ENCODE data around the gene A2ML1. TPM values are rescaled to one million over a fixed set of nuclear protein-coding genes. Genes with fewer than 3 reads are reported as not detected.
"Not testable (repeated sequence)": the region's sequence is repeated elsewhere in the genome, so short reads cannot be mapped to it uniquely, and the experiment has no call there.

Gene A2ML1
- total RNA-seq, 1 donor from 2014 or later, result 194 TPM

GRCh38 chr12:8847435-8847834 is 25.0 kb downstream of the A2ML1 start:
- Histone ChIP-seq H3K36me3 (no peaks in the 10 kb centered on the region), H3K4me3 (no peak overlapping the region), H3K27ac (no peak overlapping the region), H3K9me3 (no peaks in the 10 kb centered on the region), H3K4me1 (no peaks in the 10 kb centered on the region), H3K27me3 (no peaks in the 10 kb centered on the region)
- no peak for DNase-seq (ENCODE audit: extremely low spot score in 2 of 2)
- intact Hi-C loops (cut with DNase I), result no loop called here
- TF ChIP-seq POLR2A (IDR thresholded peaks at IDR 0.05) (no peak), POLR2AphosphoS5 (IDR thresholded peaks at IDR 0.05; ENCODE audit: insufficient read depth in 1 of 2, low read depth in 1 of 2) (no peak)

- no peak for TF ChIP-seq CTCF (IDR thresholded peaks at IDR 0.05)
- no peak for TF ChIP-seq POLR2AphosphoS5 (IDR thresholded peaks at IDR 0.05; ENCODE audit: insufficient read depth in 1 of 2, low read depth in 1 of 2)
- TF ChIP-seq POLR2A (IDR thresholded peaks at IDR 0.05), result no peak
- H3K4me3 ChIP-seq, result no peak overlapping the region
- no peak overlapping the region for H3K27ac ChIP-seq
- intact Hi-C loops (cut with DNase I), result no loop called here
- H3K4me1 ChIP-seq, result no peaks in the 10 kb centered on the region
- no peaks in the 10 kb centered on the region for H3K27me3 ChIP-seq
- no peaks in the 10 kb centered on the region for H3K36me3 ChIP-seq
- no peak for DNase-seq (ENCODE audit: extremely low spot score in 2 of 2)
- H3K9me3 ChIP-seq, result no peaks in the 10 kb centered on the region
These were observed 27.5 kb downstream of the A2ML1 start for GRCh38 chr12:8849876-8850275.

- DNase-seq (ENCODE audit: extremely low spot score in 2 of 2), result no peak
These were observed 29.7 kb downstream of the A2ML1 start for GRCh38 chr12:8852119-8852518.

GRCh38 chr12:8855891-8856290 is 33.5 kb downstream of the A2ML1 start:
- Histone ChIP-seq H3K9me3 (no peaks in the 10 kb centered on the region), H3K4me3 (no peak overlapping the region), H3K27ac (no peak overlapping the region), H3K4me1 (no peaks in the 10 kb centered on the region), H3K27me3 (no peaks in the 10 kb centered on the region), H3K36me3 (no peaks in the 10 kb centered on the region)
- TF ChIP-seq POLR2AphosphoS5 (IDR thresholded peaks at IDR 0.05; ENCODE audit: insufficient read depth in 1 of 2, low read depth in 1 of 2) (no peak), POLR2A (IDR thresholded peaks at IDR 0.05) (no peak), CTCF (IDR thresholded peaks at IDR 0.05) (no peak)
- DNase-seq (ENCODE audit: extremely low spot score in 2 of 2), result no peak
- intact Hi-C loops (cut with DNase I), result no loop called here

More at GRCh38 chr12:8852119-8852518, 29.7 kb downstream of the A2ML1 start:
- intact Hi-C loops (cut with DNase I), result no loop called here
- H3K27ac ChIP-seq, result no peak overlapping the region
- H3K36me3 ChIP-seq, result no peaks in the 10 kb centered on the region
- TF ChIP-seq POLR2A (IDR thresholded peaks at IDR 0.05), result no peak
- TF ChIP-seq POLR2AphosphoS5 (IDR thresholded peaks at IDR 0.05; ENCODE audit: insufficient read depth in 1 of 2, low read depth in 1 of 2), result no peak
- no peak for TF ChIP-seq CTCF (IDR thresholded peaks at IDR 0.05)
- H3K4me1 ChIP-seq, result no peaks in the 10 kb centered on the region
- no peaks in the 10 kb centered on the region for H3K27me3 ChIP-seq
- no peak overlapping the region for H3K4me3 ChIP-seq
- H3K9me3 ChIP-seq, result no peaks in the 10 kb centered on the region

- H3K9me3 ChIP-seq; H3K27me3 ChIP-seq; H3K4me1 ChIP-seq; H3K27ac ChIP-seq; DNase-seq (ENCODE audit: extremely low spot score in 2 of 2); H3K4me3 ChIP-seq; H3K36me3 ChIP-seq; intact Hi-C loops (cut with DNase I): not testable (repeated sequence)
These were observed 37.0 kb downstream of the A2ML1 start for GRCh38 chr12:8859448-8859847.

GRCh38 chr12:8860165-8860961 is 37.9 kb downstream of the A2ML1 start:
- no peak for TF ChIP-seq POLR2A (IDR thresholded peaks at IDR 0.05)
- TF ChIP-seq POLR2AphosphoS5 (IDR thresholded peaks at IDR 0.05; ENCODE audit: insufficient read depth in 1 of 2, low read depth in 1 of 2), result no peak
- TF ChIP-seq CTCF (IDR thresholded peaks at IDR 0.05), result peak in 2 of 3 experiments; percentile 15 to 43
- no peak overlapping the region for H3K27ac ChIP-seq
- H3K27me3 ChIP-seq, result no peaks in the 10 kb centered on the region
- H3K4me1 ChIP-seq, result no peaks in the 10 kb centered on the region
- intact Hi-C loops (cut with DNase I), result no loop called here
- H3K9me3 ChIP-seq, result no peaks in the 10 kb centered on the region
- H3K36me3 ChIP-seq, result no peaks in the 10 kb centered on the region
- H3K4me3 ChIP-seq, result no peak overlapping the region
- no peak for DNase-seq (ENCODE audit: extremely low spot score in 2 of 2)
